ENCODE data around the gene MTNR1A. TPM values are rescaled to one million over a fixed set of nuclear protein-coding genes. Genes with fewer than 3 reads are reported as not detected.

The MTNR1A gene
- not detected in 2 replicates for total RNA-seq (ENCODE audit: low replicate concordance)

GRCh38 chr4:186554914-186555827 is at the start of gene MTNR1A:
Gene MTNR1A, minus strand, starts transcription at chr4:186555567. Its CDS starts 202 bp downstream, at chr4:186555365.

Other genes with a start within 250 kb of the MTNR1A start
- gene FAT1, start 168.3 kb upstream of the MTNR1A start, total RNA-seq (ENCODE audit: low replicate concordance), result 167 and 434 TPM in 2 replicates

All from smooth muscle cell of the coronary artery (primary cell).